ENCODE data around the gene ATXN7. TPM values are rescaled to one million over a fixed set of nuclear protein-coding genes. Genes with fewer than 3 reads are reported as not detected.
A peak's percentile ranks its signal among the peaks of the same experiment; 100 is the strongest.

The ATXN7 gene
- total RNA-seq, 2 experiments from 2014 or later, result 289 to 304 TPM

GRCh38 chr3:64019879-64020278 lies 156.2 kb downstream of the ATXN7 start:
- H3K4me1 Mint-ChIP-seq (ENCODE audit: low read depth), result peaks cover 57% of the 10 kb centered on the region
- Histone ChIP-seq H3K4me3 (ENCODE audit: low read length) (no peak overlapping the region), H3K9me3 (ENCODE audit: control insufficient read depth in 1 of 2, insufficient read depth in 1 of 2, low read length in 2 of 2) (no peaks in the 10 kb centered on the region), H3K4me1 (ENCODE audit: insufficient read depth, low read length) (peaks cover 25% of the 10 kb centered on the region), H3K27me3 (ENCODE audit: control insufficient read depth in 1 of 2, insufficient read depth in 2 of 2, low read length in 2 of 2) (no peaks in the 10 kb centered on the region), H3K36me3 (ENCODE audit: insufficient read depth, low read length) (peaks cover 66% of the 10 kb centered on the region), H3K27ac (ENCODE audit: low read depth in 1 of 2, low read length in 2 of 2) (no peak overlapping the region)
- H3K9me3 Mint-ChIP-seq, result no peaks in the 10 kb centered on the region
- H3K27ac Mint-ChIP-seq, result no peak overlapping the region
- ChIA-PET POLR2A (interaction anchor here (1.3 kb wide), 1 partner anchor 52 kb away, joined by 4 read pairs; no protein-coding TSS in a partner anchor), CTCF (interaction anchor here (1.9 kb wide), 2 partner anchors 11 to 17 kb away, joined by 4 to 9 read pairs; no protein-coding TSS in a partner anchor)
- no peak overlapping the region for H3K4me3 Mint-ChIP-seq
- intact Hi-C loops (cut with DNase I, micrococcal nuclease), result loop anchor here (2.0 to 5.0 kb wide), 3 partner anchors 15 to 158 kb away; partner anchors contain the start of genes ATXN7 (in 1 of the 2), SCAANT1 (in 1 of the 2) and THOC7 (in 1 of the 2)
- peaks cover 70% of the 10 kb centered on the region for H3K36me3 Mint-ChIP-seq (ENCODE audit: low read depth)
- no peaks in the 10 kb centered on the region for H3K27me3 Mint-ChIP-seq
- ATAC-seq (ENCODE audit: poor library complexity) (no peak), DNase-seq (no peak)
- TF ChIP-seq CTCF (IDR thresholded peaks at IDR 0.05), result no peak

GRCh38 chr3:64021922-64022321 lies 158.3 kb downstream of the ATXN7 start:
- intact Hi-C loops (cut with DNase I, micrococcal nuclease), result loop anchor here (2.0 to 5.0 kb wide), 5 partner anchors 59 to 160 kb away; partner anchors contain the start of genes ATXN7 (in 2 of the 2), SCAANT1 (in 2 of the 2) and THOC7 (in 2 of the 2)
- CTCF ChIA-PET, result interaction anchor here (1.2 to 2.0 kb wide), 4 partner anchors 9 to 54 kb away, joined by 4 to 11 read pairs (median 7); no protein-coding TSS in a partner anchor
- Mint-ChIP-seq H3K9me3 (no peaks in the 10 kb centered on the region), H3K27ac (peak overlapping the region; percentile 81), H3K4me1 (ENCODE audit: low read depth) (peaks cover 49% of the 10 kb centered on the region), H3K36me3 (ENCODE audit: low read depth) (peaks cover 61% of the 10 kb centered on the region), H3K4me3 (peak overlapping the region; percentile 92), H3K27me3 (peaks cover 2% of the 10 kb centered on the region)
- DNase-seq, result no peak
- no peak for ATAC-seq (ENCODE audit: poor library complexity)
- H3K27ac ChIP-seq (ENCODE audit: low read depth in 1 of 2, low read length in 2 of 2), result peak overlapping the region; percentile 81
- peaks cover 52% of the 10 kb centered on the region for H3K36me3 ChIP-seq (ENCODE audit: insufficient read depth, low read length)
- peaks cover 25% of the 10 kb centered on the region for H3K4me1 ChIP-seq (ENCODE audit: insufficient read depth, low read length)
- H3K9me3 ChIP-seq (ENCODE audit: control insufficient read depth in 1 of 2, insufficient read depth in 1 of 2, low read length in 2 of 2), result no peaks in the 10 kb centered on the region
- H3K27me3 ChIP-seq (ENCODE audit: control insufficient read depth in 1 of 2, insufficient read depth in 2 of 2, low read length in 2 of 2), result no peaks in the 10 kb centered on the region
- POLR2A ChIA-PET, result interaction anchor here (1.5 to 2.8 kb wide), 3 partner anchors 14 to 110 kb away, joined by 3 to 33 read pairs (median 13); partner anchors contain the start of gene SCAANT1
- no peak for TF ChIP-seq CTCF (IDR thresholded peaks at IDR 0.05)
- peak overlapping the region; percentile 83 for H3K4me3 ChIP-seq (ENCODE audit: low read length)

GRCh38 chr3:64022451-64023186 lies 159.0 kb downstream of the ATXN7 start:
- peak; percentile 12 for ATAC-seq (ENCODE audit: poor library complexity)
- Histone ChIP-seq H3K27ac (ENCODE audit: low read depth in 1 of 2, low read length in 2 of 2) (peak overlapping the region; percentile 81), H3K9me3 (ENCODE audit: control insufficient read depth in 1 of 2, insufficient read depth in 1 of 2, low read length in 2 of 2) (no peaks in the 10 kb centered on the region), H3K4me1 (ENCODE audit: insufficient read depth, low read length) (peaks cover 25% of the 10 kb centered on the region), H3K27me3 (ENCODE audit: control insufficient read depth in 1 of 2, insufficient read depth in 2 of 2, low read length in 2 of 2) (peaks cover 0 to under 1% of the 10 kb centered on the region in 2 experiments), H3K4me3 (ENCODE audit: low read length) (peak overlapping the region; percentile 83), H3K36me3 (ENCODE audit: insufficient read depth, low read length) (peaks cover 45% of the 10 kb centered on the region)
- H3K4me3 Mint-ChIP-seq, result peak overlapping the region; percentile 92
- peaks cover 7% of the 10 kb centered on the region for H3K27me3 Mint-ChIP-seq
- no peak for TF ChIP-seq CTCF (IDR thresholded peaks at IDR 0.05)
- peak overlapping the region; percentile 81 for H3K27ac Mint-ChIP-seq
- DNase-seq, result peak in 4 of 14 experiments; percentile 5 to 42 (median 22)
- peaks cover 54% of the 10 kb centered on the region for H3K36me3 Mint-ChIP-seq (ENCODE audit: low read depth)
- no peaks in the 10 kb centered on the region for H3K9me3 Mint-ChIP-seq
- intact Hi-C loops (cut with DNase I, micrococcal nuclease), result loop anchor here (2.0 to 5.0 kb wide), 5 partner anchors 60 to 160 kb away; partner anchors contain the start of genes ATXN7 (in 2 of the 2), SCAANT1 (in 2 of the 2) and THOC7 (in 2 of the 2)
- ChIA-PET CTCF (interaction anchor here (0.9 to 2.0 kb wide), 11 partner anchors 12 to 174 kb away, joined by 3 to 11 read pairs (median 5); no protein-coding TSS in a partner anchor), POLR2A (interaction anchor here (1.1 to 2.8 kb wide), 8 partner anchors 12 to 159 kb away, joined by 3 to 33 read pairs (median 8); partner anchors contain the start of genes ATXN7, SCAANT1 and THOC7)
- peaks cover 42% of the 10 kb centered on the region for H3K4me1 Mint-ChIP-seq (ENCODE audit: low read depth)

All from CD4-positive, alpha-beta T cell (primary cell).